ENCODE results near the gene ADAMTSL5. TPM values are rescaled to one million over a fixed set of nuclear protein-coding genes. Genes with fewer than 3 reads are reported as not detected.
A peak's percentile ranks its signal among the peaks of the same experiment; 100 is the strongest.

Gene ADAMTSL5
- total and polyA plus RNA-seq, 9 of the 15 experiments (the other 6 are each of a cell fraction or from before 2014, with no cell fraction given) = 1.0 to 11.6 (median 4.1) TPM

GRCh38 chr19:1474011-1474764 lies 38.6 kb downstream of the ADAMTSL5 start (continued):
- TF ChIP-seq CREB3 (tag; conservative IDR thresholded peaks at IDR 0.05; ENCODE audit: low read depth) = no peak
- TF ChIP-seq SUPT5H (IDR thresholded peaks at IDR 0.05) = peak; percentile 24; the same call in 1 of the 2 replicates
- no peak for TF ChIP-seq TEAD1 (CRISPR knock-in tag; IDR thresholded peaks at IDR 0.05)
- TF ChIP-seq NFATC3 (IDR thresholded peaks at IDR 0.05) = no peak
- peak; percentile 30 for TF ChIP-seq RBM22 (IDR thresholded peaks at IDR 0.05; ENCODE audit: low read depth, low read length, poor library complexity, severe bottlenecking)
- 0 out of 2 replicates have a peak, but pooled peaks have one; percentile 5 for TF ChIP-seq POLR2G (IDR thresholded peaks at IDR 0.05; ENCODE audit: low read depth, low read length)
- no peak for TF ChIP-seq MCM2 (IDR thresholded peaks at IDR 0.05; ENCODE audit: low read depth)
- TF ChIP-seq NR2C1 (IDR thresholded peaks at IDR 0.05) = no peak
- TF ChIP-seq NR2C1 (tag; IDR thresholded peaks at IDR 0.05) = no peak
- no peak for TF ChIP-seq ZNF699 (CRISPR knock-in tag; IDR thresholded peaks at IDR 0.05; ENCODE audit: insufficient replicate concordance)
- TF ChIP-seq POLR3A (IDR thresholded peaks at IDR 0.05; ENCODE audit: borderline replicate concordance, extremely low read depth, insufficient read depth, insufficient read length) = no peak
- no peak for TF ChIP-seq OTX1 (CRISPR knock-in tag; IDR thresholded peaks at IDR 0.05)
- TF ChIP-seq ZNF316 (IDR thresholded peaks at IDR 0.05) = no peak
